HEK293 (cell line): ENCODE results near the gene CACNA2D1.

ENCODE experiments used
- ZNF146 ChIP-seq: fragments of 450-650 bp; formaldehyde crosslinking; IDR thresholded peaks from 2 replicates; pipeline ENCODE4 v1.5.1; 2016; ENCODE audit warnings: missing biosample characterization, missing genetic modification characterization
- ZNF23 ChIP-seq: fragments of 450-650 bp; formaldehyde crosslinking; IDR thresholded peaks from 2 replicates; pipeline ENCODE4 v1.5.1; 2016; ENCODE audit warnings: missing biosample characterization, missing genetic modification characterization, borderline replicate concordance
- ZNF626 ChIP-seq: fragments of 450-650 bp; sonication (Bioruptor Pico); formaldehyde crosslinking; IDR thresholded peaks from 2 replicates; pipeline ENCODE4 v1.5.1; 2018; ENCODE audit warnings: missing biosample characterization, missing genetic modification characterization, inconsistent platforms
- TF ChIP-seq, protein P1 (sequence below): fragments of 450-650 bp; formaldehyde crosslinking; IDR thresholded peaks from 2 replicates; pipeline ENCODE4 v1.5.1; 2016; ENCODE audit warnings: missing biosample characterization, missing genetic modification characterization

DNA sequence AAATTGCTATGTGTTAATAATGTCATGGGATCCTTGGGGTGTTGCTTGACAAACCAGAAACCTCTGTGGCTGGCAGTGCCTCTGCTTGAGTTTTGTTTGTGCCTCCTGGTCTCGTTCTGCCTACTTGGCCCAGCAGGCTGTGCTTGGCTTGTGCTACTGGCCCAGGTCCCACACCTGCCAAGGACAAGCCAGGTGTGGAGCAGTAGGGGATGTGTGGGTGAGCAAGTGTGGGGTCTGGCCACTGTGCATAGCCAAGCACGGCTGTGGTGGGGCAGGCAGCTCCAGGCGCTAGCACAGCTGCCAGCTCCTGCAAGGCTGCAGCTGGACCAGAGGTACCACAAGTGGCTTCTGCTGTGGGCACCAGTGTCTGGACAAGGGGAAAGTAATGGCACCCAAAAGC, 524.1 kb downstream of the CACNA2D1 start:
- TF ChIP-seq ZNF23 (tag by site-specific recombination) (no peak), ZNF626 (tag by site-specific recombination) (no peak), ZNF146 (tag by site-specific recombination) (no peak)
- TF ChIP-seq, protein P1, sequence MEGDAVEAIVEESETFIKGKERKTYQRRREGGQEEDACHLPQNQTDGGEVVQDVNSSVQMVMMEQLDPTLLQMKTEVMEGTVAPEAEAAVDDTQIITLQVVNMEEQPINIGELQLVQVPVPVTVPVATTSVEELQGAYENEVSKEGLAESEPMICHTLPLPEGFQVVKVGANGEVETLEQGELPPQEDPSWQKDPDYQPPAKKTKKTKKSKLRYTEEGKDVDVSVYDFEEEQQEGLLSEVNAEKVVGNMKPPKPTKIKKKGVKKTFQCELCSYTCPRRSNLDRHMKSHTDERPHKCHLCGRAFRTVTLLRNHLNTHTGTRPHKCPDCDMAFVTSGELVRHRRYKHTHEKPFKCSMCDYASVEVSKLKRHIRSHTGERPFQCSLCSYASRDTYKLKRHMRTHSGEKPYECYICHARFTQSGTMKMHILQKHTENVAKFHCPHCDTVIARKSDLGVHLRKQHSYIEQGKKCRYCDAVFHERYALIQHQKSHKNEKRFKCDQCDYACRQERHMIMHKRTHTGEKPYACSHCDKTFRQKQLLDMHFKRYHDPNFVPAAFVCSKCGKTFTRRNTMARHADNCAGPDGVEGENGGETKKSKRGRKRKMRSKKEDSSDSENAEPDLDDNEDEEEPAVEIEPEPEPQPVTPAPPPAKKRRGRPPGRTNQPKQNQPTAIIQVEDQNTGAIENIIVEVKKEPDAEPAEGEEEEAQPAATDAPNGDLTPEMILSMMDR (tag by site-specific recombination) = no peak
